Activated T-cell treated with anti-CD3 and anti-CD28 coated beads, Interleukin-2, amount 50 U/mL, for 24 hours (primary cell): ENCODE results near the gene DNER.

Experiments
- DNase-seq: peaks from one replicate; pipeline ENCODE4 v3.0.0-alpha.2; 2020
- H3K27ac Mint-ChIP-seq: 2 replicates; pipeline ENCODE4 v1.8.0; 2020; ENCODE audit warnings: mild to moderate bottlenecking, mixed read lengths
- H3K27me3 Mint-ChIP-seq: 2 replicates; pipeline ENCODE4 v1.8.0; 2020; ENCODE audit warnings: mixed read lengths
- H3K36me3 Mint-ChIP-seq: 2 replicates; pipeline ENCODE4 v1.8.0; 2020; ENCODE audit warnings: low read depth, mixed read lengths
- H3K4me1 Mint-ChIP-seq: 2 replicates; pipeline ENCODE4 v1.8.0; 2020; ENCODE audit warnings: low read depth, mixed read lengths
- H3K4me3 Mint-ChIP-seq: 2 replicates; pipeline ENCODE4 v1.8.0; 2020; ENCODE audit warnings: mild to moderate bottlenecking, moderate library complexity, mixed read lengths
- H3K9me3 Mint-ChIP-seq: 2 replicates; pipeline ENCODE4 v1.8.0; 2020; ENCODE audit warnings: mixed read lengths

Gene DNER

GRCh38 chr2:229666811-229667210 lies 47.5 kb downstream of the DNER start:
- H3K9me3 Mint-ChIP-seq = no peaks in the 10 kb centered on the region
- no peak for DNase-seq
- H3K27me3 Mint-ChIP-seq = peaks cover 24% of the 10 kb centered on the region
- no peaks in the 10 kb centered on the region for H3K4me1 Mint-ChIP-seq
- H3K36me3 Mint-ChIP-seq = no peaks in the 10 kb centered on the region
- H3K4me3 Mint-ChIP-seq = no peak overlapping the region
- H3K27ac Mint-ChIP-seq = no peak overlapping the region

DNA sequence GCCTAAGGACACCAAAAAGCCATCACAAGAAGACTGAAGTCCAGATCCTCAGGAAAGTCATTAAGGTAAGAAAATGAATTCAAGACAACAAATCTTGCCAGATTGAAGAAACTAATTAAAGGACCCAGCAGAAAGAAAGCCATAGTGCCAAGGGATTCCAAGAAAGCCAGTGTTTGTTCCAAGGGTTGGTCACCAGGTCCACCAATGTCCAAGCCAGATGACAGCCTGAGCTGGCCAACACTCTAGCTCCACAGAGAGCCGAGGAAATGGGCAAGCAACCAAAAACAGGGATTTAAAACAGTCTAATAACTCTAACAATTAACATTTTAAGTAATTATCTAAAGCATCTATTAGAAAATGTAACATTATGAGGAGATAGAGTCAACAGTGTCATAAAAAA lies 49.2 kb downstream of the DNER start:
- Mint-ChIP-seq H3K36me3 (no peaks in the 10 kb centered on the region), H3K4me1 (no peaks in the 10 kb centered on the region), H3K27ac (no peak overlapping the region), H3K9me3 (no peaks in the 10 kb centered on the region), H3K27me3 (peaks cover 27% of the 10 kb centered on the region), H3K4me3 (no peak overlapping the region)
- DNase-seq = no peak

DNA sequence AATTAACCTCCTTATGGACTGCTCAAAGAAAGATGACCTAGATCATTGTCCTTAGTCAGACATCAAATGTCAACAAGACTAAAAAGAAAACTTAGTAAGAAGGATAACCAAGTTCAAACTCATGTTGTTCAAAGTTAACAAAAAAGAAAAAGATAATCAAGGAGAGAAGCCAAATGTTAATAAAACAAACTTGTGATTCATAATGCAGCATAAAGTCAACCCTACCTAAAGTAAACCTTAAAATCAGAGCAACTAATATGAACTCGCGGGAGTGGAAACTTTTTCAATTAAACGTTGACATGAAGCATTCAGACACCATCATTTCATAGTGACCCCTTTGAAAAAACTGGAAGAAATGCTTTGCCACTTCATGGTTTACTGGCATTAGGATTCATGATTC lies 52.9 kb downstream of the DNER start:
- H3K9me3 Mint-ChIP-seq = no peaks in the 10 kb centered on the region
- H3K4me1 Mint-ChIP-seq = no peaks in the 10 kb centered on the region
- DNase-seq = no peak
- no peak overlapping the region for H3K27ac Mint-ChIP-seq
- no peak overlapping the region for H3K4me3 Mint-ChIP-seq
- H3K27me3 Mint-ChIP-seq = peaks cover 28% of the 10 kb centered on the region
- no peaks in the 10 kb centered on the region for H3K36me3 Mint-ChIP-seq

DNA sequence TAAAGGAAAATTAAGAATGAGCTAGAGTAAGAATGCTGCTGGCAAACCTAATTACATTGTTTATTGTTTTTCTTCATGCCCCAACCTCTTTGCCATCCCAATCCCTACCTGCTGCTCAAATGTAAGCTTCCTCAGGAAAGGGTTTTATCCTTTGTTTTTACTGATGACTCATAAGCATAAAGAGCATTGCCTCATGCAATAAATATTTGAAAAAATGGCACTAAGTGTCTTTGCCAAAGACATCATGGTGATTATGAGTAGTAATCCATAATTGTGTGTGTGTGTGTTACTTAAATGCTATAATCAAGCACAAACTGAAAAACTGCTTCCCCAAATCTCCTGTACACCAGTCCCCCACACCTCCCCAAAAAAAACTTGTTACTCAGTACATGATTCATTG lies 53.4 kb downstream of the DNER start:
- Mint-ChIP-seq H3K27ac (no peak overlapping the region), H3K4me1 (no peaks in the 10 kb centered on the region)

GRCh38 chr2:229660391-229660790 lies 54.0 kb downstream of the DNER start:
- no peak for DNase-seq
- no peaks in the 10 kb centered on the region for H3K9me3 Mint-ChIP-seq
- H3K4me1 Mint-ChIP-seq = no peaks in the 10 kb centered on the region
- no peak overlapping the region for H3K4me3 Mint-ChIP-seq
- peaks cover 21% of the 10 kb centered on the region for H3K27me3 Mint-ChIP-seq
- H3K36me3 Mint-ChIP-seq = no peaks in the 10 kb centered on the region
- H3K27ac Mint-ChIP-seq = no peak overlapping the region

More for the DNA sequence above, 53.4 kb downstream of the DNER start:
- Mint-ChIP-seq H3K27me3 (peaks cover 26% of the 10 kb centered on the region), H3K4me3 (no peak overlapping the region), H3K36me3 (no peaks in the 10 kb centered on the region), H3K9me3 (no peaks in the 10 kb centered on the region)
- DNase-seq = no peak

DNA sequence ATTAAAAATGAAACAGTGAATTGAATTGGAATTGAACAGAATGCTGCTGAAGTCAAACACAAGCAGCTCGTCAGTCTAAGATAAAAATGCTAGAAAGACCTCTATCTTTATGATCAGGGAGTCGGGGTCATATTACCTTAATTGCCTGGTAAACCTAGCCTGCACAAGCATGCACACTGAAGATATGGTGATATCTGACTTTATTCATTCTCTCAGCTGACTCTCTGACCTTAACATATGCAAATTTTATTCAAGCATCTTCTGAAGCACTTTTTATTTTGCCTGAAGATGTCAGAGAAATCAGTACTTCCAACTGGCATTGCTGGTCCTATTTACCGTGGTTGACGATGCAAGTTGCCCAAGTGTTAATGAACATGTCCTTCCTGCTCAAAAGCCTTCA lies 56.4 kb downstream of the DNER start:
- Mint-ChIP-seq H3K27ac (no peak overlapping the region), H3K27me3 (peaks cover 21% of the 10 kb centered on the region), H3K9me3 (no peaks in the 10 kb centered on the region), H3K4me1 (no peaks in the 10 kb centered on the region), H3K36me3 (no peaks in the 10 kb centered on the region), H3K4me3 (no peak overlapping the region)
- DNase-seq = no peak

GRCh38 chr2:229654437-229654836 lies 59.9 kb downstream of the DNER start:
- no peaks in the 10 kb centered on the region for H3K36me3 Mint-ChIP-seq
- H3K4me3 Mint-ChIP-seq = no peak overlapping the region
- H3K4me1 Mint-ChIP-seq = no peaks in the 10 kb centered on the region
- H3K9me3 Mint-ChIP-seq = no peaks in the 10 kb centered on the region
- no peak overlapping the region for H3K27ac Mint-ChIP-seq
- H3K27me3 Mint-ChIP-seq = peaks cover 25% of the 10 kb centered on the region
- no peak for DNase-seq

- H3K27ac Mint-ChIP-seq = no peak overlapping the region
- H3K4me3 Mint-ChIP-seq = no peak overlapping the region
- peaks cover 23% of the 10 kb centered on the region for H3K27me3 Mint-ChIP-seq
- DNase-seq = no peak
- no peaks in the 10 kb centered on the region for H3K4me1 Mint-ChIP-seq
- H3K9me3 Mint-ChIP-seq = no peaks in the 10 kb centered on the region
- H3K36me3 Mint-ChIP-seq = no peaks in the 10 kb centered on the region
These were observed 60.8 kb downstream of the DNER start for GRCh38 chr2:229653531-229653930.

DNA sequence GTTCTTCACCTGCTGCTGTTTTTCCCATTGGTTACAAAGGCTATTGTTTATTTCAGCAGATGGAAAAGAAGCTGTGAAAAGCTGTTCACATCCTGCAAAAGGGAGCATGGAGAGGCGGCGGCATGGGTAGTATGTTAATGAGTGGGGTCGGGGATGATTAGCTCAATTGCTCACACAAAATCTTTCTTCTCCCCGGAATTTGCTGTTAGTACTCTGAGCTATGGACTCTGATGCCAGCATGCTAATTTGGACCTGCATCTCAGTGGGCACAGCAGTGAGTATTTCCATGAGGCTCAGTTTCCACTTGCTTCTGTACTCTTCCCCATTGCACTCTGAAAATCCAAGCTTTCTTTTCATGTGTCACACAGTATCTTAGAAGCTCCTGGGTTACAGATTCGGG lies 61.6 kb downstream of the DNER start:
- Mint-ChIP-seq H3K9me3 (no peaks in the 10 kb centered on the region), H3K4me3 (no peak overlapping the region), H3K27me3 (peaks cover 23% of the 10 kb centered on the region), H3K36me3 (no peaks in the 10 kb centered on the region), H3K4me1 (no peaks in the 10 kb centered on the region), H3K27ac (no peak overlapping the region)
- no peak for DNase-seq

DNA sequence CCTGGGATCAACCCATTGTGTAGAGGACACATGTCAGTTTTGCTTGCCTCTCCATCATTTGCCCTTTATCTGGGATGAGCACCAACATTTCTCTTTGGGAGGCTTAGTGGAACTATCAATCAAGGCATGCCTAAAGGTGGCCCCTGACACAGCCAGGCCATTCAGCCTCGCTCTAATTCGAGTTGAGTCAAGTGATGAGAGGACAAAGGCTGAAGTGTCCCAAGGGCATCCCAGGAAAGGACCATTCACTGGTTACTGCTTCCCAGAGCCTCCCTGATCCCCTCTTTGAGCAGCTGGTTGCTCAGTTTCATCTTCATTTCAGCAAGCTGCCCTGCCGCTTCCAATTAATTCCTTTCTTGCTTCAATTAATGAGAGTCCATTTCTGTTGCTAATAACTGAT lies 63.5 kb downstream of the DNER start:
- Mint-ChIP-seq H3K36me3 (no peaks in the 10 kb centered on the region), H3K4me1 (no peaks in the 10 kb centered on the region), H3K4me3 (no peak overlapping the region), H3K27ac (no peak overlapping the region), H3K27me3 (peaks cover 20% of the 10 kb centered on the region), H3K9me3 (no peaks in the 10 kb centered on the region)
- DNase-seq = no peak

DNA sequence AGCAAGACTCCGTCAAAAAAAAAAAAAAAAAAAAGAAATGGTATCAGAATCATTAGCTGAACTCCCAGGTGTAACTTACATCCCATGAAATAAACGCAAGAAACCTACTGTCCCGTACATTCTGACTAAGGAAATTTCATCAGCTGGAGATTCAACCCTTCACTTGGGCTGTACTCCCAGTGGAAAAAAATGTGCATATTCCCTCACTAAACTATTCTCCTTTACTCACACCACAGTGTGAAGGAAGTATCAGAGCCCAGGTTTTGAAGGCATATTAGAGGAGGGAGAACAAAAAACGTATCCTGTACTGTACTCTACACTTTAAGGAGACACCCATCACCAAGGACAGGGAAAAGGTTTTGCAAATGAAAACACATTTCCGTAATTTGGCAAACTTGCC lies 64.3 kb downstream of the DNER start:
- no peak overlapping the region for H3K4me3 Mint-ChIP-seq
- DNase-seq = no peak
- peaks cover 24% of the 10 kb centered on the region for H3K27me3 Mint-ChIP-seq
- no peak overlapping the region for H3K27ac Mint-ChIP-seq
- no peaks in the 10 kb centered on the region for H3K36me3 Mint-ChIP-seq
- no peaks in the 10 kb centered on the region for H3K9me3 Mint-ChIP-seq
- no peaks in the 10 kb centered on the region for H3K4me1 Mint-ChIP-seq

GRCh38 chr2:229646186-229646723 lies 68.1 kb downstream of the DNER start:
- Mint-ChIP-seq H3K36me3 (no peaks in the 10 kb centered on the region), H3K4me1 (no peaks in the 10 kb centered on the region), H3K9me3 (no peaks in the 10 kb centered on the region), H3K27ac (no peak overlapping the region), H3K27me3 (peaks cover 11% of the 10 kb centered on the region), H3K4me3 (no peak overlapping the region)
- no peak for DNase-seq

GRCh38 chr2:229642371-229642770 lies 72.0 kb downstream of the DNER start:
- peaks cover 10% of the 10 kb centered on the region for H3K27me3 Mint-ChIP-seq
- no peaks in the 10 kb centered on the region for H3K36me3 Mint-ChIP-seq
- no peak for DNase-seq
- H3K9me3 Mint-ChIP-seq = no peaks in the 10 kb centered on the region
- H3K4me3 Mint-ChIP-seq = no peak overlapping the region
- H3K4me1 Mint-ChIP-seq = no peaks in the 10 kb centered on the region
- no peak overlapping the region for H3K27ac Mint-ChIP-seq

- H3K36me3 Mint-ChIP-seq = no peaks in the 10 kb centered on the region
- H3K4me3 Mint-ChIP-seq = no peak overlapping the region
- H3K4me1 Mint-ChIP-seq = no peaks in the 10 kb centered on the region
- no peaks in the 10 kb centered on the region for H3K9me3 Mint-ChIP-seq
- H3K27me3 Mint-ChIP-seq = peaks cover 12% of the 10 kb centered on the region
- DNase-seq = no peak
- H3K27ac Mint-ChIP-seq = no peak overlapping the region
These were observed 72.7 kb downstream of the DNER start for GRCh38 chr2:229641676-229642075.

- no peaks in the 10 kb centered on the region for H3K4me1 Mint-ChIP-seq
- H3K36me3 Mint-ChIP-seq = no peaks in the 10 kb centered on the region
- H3K4me3 Mint-ChIP-seq = no peak overlapping the region
- peaks cover 16% of the 10 kb centered on the region for H3K27me3 Mint-ChIP-seq
- H3K9me3 Mint-ChIP-seq = no peaks in the 10 kb centered on the region
- no peak overlapping the region for H3K27ac Mint-ChIP-seq
- no peak for DNase-seq
These were observed 73.7 kb downstream of the DNER start for GRCh38 chr2:229640636-229641035.

DNA sequence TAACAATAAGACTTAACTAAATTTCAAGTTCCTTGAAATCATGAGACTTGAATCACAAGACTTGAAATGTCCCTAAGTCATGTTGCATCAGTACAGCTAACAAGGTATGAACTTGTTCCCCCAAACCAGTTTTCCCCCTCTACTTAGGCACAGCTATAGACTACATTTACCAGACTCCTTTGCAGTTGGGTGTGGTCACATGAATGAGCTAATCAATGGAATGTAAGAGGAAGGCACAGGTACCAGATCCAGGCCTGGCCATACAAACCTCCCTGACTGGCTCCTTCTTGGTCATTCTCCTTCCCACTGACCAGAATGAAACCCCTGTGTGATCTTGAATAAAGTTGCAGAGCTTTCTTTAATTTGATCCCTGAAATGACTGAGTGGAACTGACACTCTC lies 77.8 kb downstream of the DNER start:
- DNase-seq = no peak
- no peaks in the 10 kb centered on the region for H3K4me1 Mint-ChIP-seq
- peaks cover 33% of the 10 kb centered on the region for H3K27me3 Mint-ChIP-seq
- H3K4me3 Mint-ChIP-seq = no peak overlapping the region
- H3K36me3 Mint-ChIP-seq = no peaks in the 10 kb centered on the region
- H3K27ac Mint-ChIP-seq = no peak overlapping the region
- H3K9me3 Mint-ChIP-seq = no peaks in the 10 kb centered on the region
